HCT116 (cell line): ENCODE results near the gene MNDA. TPM values are rescaled to one million over a fixed set of nuclear protein-coding genes. Genes with fewer than 3 reads are reported as not detected.

ENCODE experiments used
- ATAC-seq: fragments of 200-7000 bp; cut with Tn5 transposase; 2 replicates; pipeline ENCODE4 v1.9.1; 2020; ENCODE audit warnings: mild to moderate bottlenecking, moderate library complexity
- BruUV-seq: library from RNA; stranded (reverse); fragments of 400-500 nt; replicated peaks from 2 replicates; lab custom pipeline; 2021; lab: Mats Ljungman, UMichigan
- CTCF ChIA-PET: fragments of 300-600 bp; sonication (Branson Sonifier 250); formaldehyde crosslinking; loops from one replicate; lab custom pipeline; 2021; ENCODE audit warnings: antibody characterized with exemption; lab: Charles Lee
- POLR2A ChIA-PET: fragments of 300-600, 350-600 bp; sonication (Branson Sonifier 250); formaldehyde crosslinking; loops from one replicate; lab custom pipeline; 2021; ENCODE audit warnings: antibody characterized with exemption; lab: Charles Lee
- RAD21 ChIA-PET, 2 experiments: fragments of 300-600 bp; sonication (Branson Sonifier 250); formaldehyde crosslinking; loops; one replicate each; lab custom pipeline; 2023; ENCODE audit warnings: low total read pairs in 2 of 2; ENCODE audit not compliant: uncharacterized antibody in 2 of 2, unreplicated experiment in 2 of 2, low non-redundant PET in 1 of 2; lab: Charles Lee
- DNase-seq: peaks from one replicate; pipeline ENCODE4 v3.0.0-alpha.2; 2010; ENCODE audit warnings: low read depth, low spot score
- H2AFZ ChIP-seq: fragments of 200-600 bp; shearing (Covaris generic), sonication (generic); 2 replicates; pipeline ENCODE4 v1.6.1; 2017; ENCODE audit warnings: low read depth, mixed run types, mixed read lengths, antibody characterized with exemption, low read length; ENCODE audit not compliant: poor library complexity, severe bottlenecking
- H3K27ac ChIP-seq: 2 replicates; pipeline ENCODE4 v1.5.1; 2012; ENCODE audit warnings: low read depth, low read length
- H3K27me3 ChIP-seq: fragments of 200-600 bp; sonication (generic); 2 replicates; pipeline ENCODE4 v1.6.1; 2016; ENCODE audit warnings: mixed run types, low read length, mixed read lengths; ENCODE audit not compliant: insufficient read depth
- H3K36me3 ChIP-seq, 2 experiments: fragments of 200-500 bp in 1 of 2; fragments of 200-600 bp in 1 of 2; sonication (Bioruptor generic) in 1 of 2; sonication (generic) in 1 of 2; 2 replicates each; pipeline versions ENCODE4 v1.5.1 to v1.6.1; 2014 to 2016; ENCODE audit warnings: low read length in 2 of 2, inconsistent platforms in 1 of 2, mixed read lengths in 1 of 2, mixed run types in 1 of 2; ENCODE audit not compliant: insufficient read depth in 2 of 2, control insufficient read depth in 1 of 2
- H3K4me1 ChIP-seq, 2 experiments: fragments of 200-600 bp in 1 of 2; sonication (generic) in 1 of 2; 2 replicates each; pipeline versions ENCODE4 v1.5.1 to v1.6.1; 2012 to 2017; ENCODE audit warnings: low read length in 2 of 2, inconsistent platforms in 1 of 2, mild to moderate bottlenecking in 1 of 2, mixed read lengths in 1 of 2, mixed run types in 1 of 2, moderate library complexity in 1 of 2; ENCODE audit not compliant: insufficient read depth in 2 of 2, control insufficient read depth in 1 of 2
- H3K4me2 ChIP-seq: fragments of 200-600 bp; sonication (generic); 2 replicates; pipeline ENCODE4 v1.6.1; 2017; ENCODE audit warnings: mixed run types, low read length, mixed read lengths
- H3K4me3 ChIP-seq, 2 experiments: fragments of 200-600 bp in 1 of 2; sonication (generic) in 1 of 2; replicated peaks in 1 of 2; 2 replicates each; pipeline ENCODE4 v1.5.1; 2011 to 2016; ENCODE audit warnings: low read length in 2 of 2, control low read depth in 1 of 2, low read depth in 1 of 2, mild to moderate bottlenecking in 1 of 2, mixed read lengths in 1 of 2, mixed run types in 1 of 2
- H3K79me2 ChIP-seq: fragments of 200-600 bp; sonication (generic); 2 replicates; pipeline ENCODE4 v1.6.1; 2017; ENCODE audit warnings: mild to moderate bottlenecking, mixed run types, low read length, moderate library complexity, mixed read lengths; ENCODE audit not compliant: insufficient read depth
- H3K9ac ChIP-seq: fragments of 200-600 bp; sonication (generic); 2 replicates; pipeline ENCODE4 v1.6.1; 2016; ENCODE audit warnings: low read length, mixed read lengths
- H3K9me2 ChIP-seq: fragments of 200-600 bp; sonication (generic), shearing (Covaris generic); 2 replicates; pipeline ENCODE4 v1.6.1; 2017; ENCODE audit warnings: mixed run types, mild to moderate bottlenecking, moderate library complexity; ENCODE audit not compliant: insufficient read depth
- H3K9me3 ChIP-seq, 2 experiments: fragments of 200-500 bp in 1 of 2; fragments of 200-600 bp in 1 of 2; sonication (Bioruptor generic) in 1 of 2; sonication (generic) in 1 of 2; 2 replicates each; pipeline ENCODE4 v1.6.1; 2014 to 2017; ENCODE audit warnings: low read length in 2 of 2, mixed read lengths in 2 of 2, inconsistent platforms in 1 of 2, low read depth in 1 of 2, mild to moderate bottlenecking in 1 of 2, mixed run types in 1 of 2, moderate library complexity in 1 of 2; ENCODE audit not compliant: control insufficient read depth in 1 of 2, insufficient read depth in 1 of 2
- H4K20me1 ChIP-seq: fragments of 200-600 bp; sonication (generic), shearing (Covaris generic); 2 replicates; pipeline ENCODE4 v1.6.1; 2017; ENCODE audit warnings: mixed run types, mild to moderate bottlenecking, moderate library complexity; ENCODE audit not compliant: insufficient read depth
- CBX3 ChIP-seq: IDR thresholded peaks from 2 replicates; pipeline ENCODE4 v1.6.1; 2012; ENCODE audit warnings: low read depth
- CEBPB ChIP-seq: IDR thresholded peaks from 2 replicates; pipeline ENCODE4 v1.6.1; 2012; ENCODE audit warnings: low read depth
- ELF1 ChIP-seq: IDR thresholded peaks from 2 replicates; pipeline ENCODE4 v1.6.1; 2012; ENCODE audit warnings: low read depth, borderline replicate concordance
- FOSL1 ChIP-seq: IDR thresholded peaks from 2 replicates; pipeline ENCODE4 v1.6.1; 2012; ENCODE audit warnings: low read depth
- MAX ChIP-seq: IDR thresholded peaks from 2 replicates; pipeline ENCODE4 v1.6.1; 2012
- POLR2A ChIP-seq: IDR thresholded peaks from 2 replicates; pipeline ENCODE4 v1.7.0; 2011; ENCODE audit warnings: borderline replicate concordance; ENCODE audit not compliant: insufficient read depth, insufficient read length; ENCODE audit errors: extremely low read depth
- SIN3A ChIP-seq: IDR thresholded peaks from 2 replicates; pipeline ENCODE4 v1.6.1; 2012; ENCODE audit warnings: low read depth
- TCF7L2 ChIP-seq: IDR thresholded peaks from 2 replicates; pipeline ENCODE4 v1.7.0; 2011; ENCODE audit warnings: borderline replicate concordance, inconsistent platforms; ENCODE audit not compliant: insufficient read depth, insufficient read length; ENCODE audit errors: extremely low read depth
- ZBTB33 ChIP-seq: IDR thresholded peaks from 2 replicates; pipeline ENCODE4 v1.6.1; 2011; ENCODE audit warnings: mild to moderate bottlenecking, low read length, moderate library complexity; ENCODE audit not compliant: insufficient replicate concordance; ENCODE audit errors: extremely low read depth
- intact Hi-C: fragments of 100-400 bp; cut with micrococcal nuclease; formaldehyde crosslinking; loops from 2 replicates; pipeline ENCODE4 v1.10.0; 2022
- total RNA-seq: library from RNA; stranded (reverse); gene quantifications from one replicate; pipeline ENCODE4 v1.2.1, GENCODE V29; 2021; ENCODE audit not compliant: unreplicated experiment

Gene MNDA
- total RNA-seq, 1 experiment from 2014 or later, result not detected

GRCh38 chr1:158813164-158813563, 18.0 kb upstream of the MNDA start:
- CTCF ChIA-PET, result no interaction called here

More at GRCh38 chr1:158813164-158813563, 18.0 kb upstream of the MNDA start:
- TF ChIP-seq TCF7L2 (no peak), CBX3 (no peak), FOSL1 (no peak), ZBTB33 (no peak), CEBPB (no peak), SIN3A (no peak), MAX (no peak), POLR2A (no peak), ELF1 (no peak)
- no peaks in the 10 kb centered on the region for H3K9me2 ChIP-seq
- H3K9me3 ChIP-seq, result no peaks in the 10 kb centered on the region
- no peak overlapping the region for H3K9ac ChIP-seq
- no peaks in the 10 kb centered on the region for H4K20me1 ChIP-seq
- H3K79me2 ChIP-seq, result no peaks in the 10 kb centered on the region
- no peaks in the 10 kb centered on the region for H3K27me3 ChIP-seq
- no peak for ATAC-seq
- intact Hi-C loops, result no loop called here
- no TSS peak for BruUV-seq
- no peak overlapping the region for H3K4me2 ChIP-seq
- DNase-seq, result no peak
- H3K27ac ChIP-seq, result no peak overlapping the region
- no peaks in the 10 kb centered on the region for H3K4me1 ChIP-seq
- no peaks in the 10 kb centered on the region for H3K36me3 ChIP-seq
- POLR2A ChIA-PET, result no interaction called here
- no peak overlapping the region for H3K4me3 ChIP-seq
- RAD21 ChIA-PET, result no interaction called here
- H2AFZ ChIP-seq, result no peak overlapping the region
